Keratinocyte (primary cell): ENCODE measurements around the gene SLC5A7. TPM values are rescaled to one million over a fixed set of nuclear protein-coding genes. Genes with fewer than 3 reads are reported as not detected.

Experiments used
- DNase-seq: peaks from one replicate; pipeline ENCODE4 v3.0.0-alpha.2; 2011; ENCODE audit warnings: low read depth, missing footprints, low spot score
- FAIRE-seq: peaks from 2 replicates; lab custom pipeline; 2011; peaks lifted over from hg19 to GRCh38; lab: Jason Lieb, UNC
- H2AFZ ChIP-seq: 2 replicates; pipeline ENCODE4 v1.6.0; 2012; ENCODE audit warnings: low read length, control low read depth, inconsistent platforms; ENCODE audit not compliant: control insufficient read depth
- H3K27ac ChIP-seq: 2 replicates; pipeline ENCODE4 v1.5.1; 2011; ENCODE audit warnings: low read length; ENCODE audit not compliant: control insufficient read depth, insufficient read depth
- H3K27me3 ChIP-seq: 3 replicates; pipeline ENCODE4 v1.6.0; 2011; ENCODE audit warnings: low read length; ENCODE audit not compliant: control insufficient read depth, insufficient read depth; ENCODE audit errors: extremely low read depth
- H3K36me3 ChIP-seq, 2 experiments: 2 replicates in 1 of 2; 3 replicates in 1 of 2; pipeline ENCODE4 v1.5.1; 2011; ENCODE audit warnings: low read length in 2 of 2, mild to moderate bottlenecking in 1 of 2; ENCODE audit not compliant: control insufficient read depth in 2 of 2, insufficient read depth in 2 of 2; ENCODE audit errors: extremely low read depth in 1 of 2
- H3K4me1 ChIP-seq: 3 replicates; pipeline ENCODE4 v1.5.1; 2011; ENCODE audit warnings: low read length; ENCODE audit not compliant: control insufficient read depth, insufficient read depth; ENCODE audit errors: extremely low read depth
- H3K4me2 ChIP-seq: 3 replicates; pipeline ENCODE4 v1.6.0; 2011; ENCODE audit warnings: low read depth, low read length; ENCODE audit not compliant: control insufficient read depth, insufficient read depth; ENCODE audit errors: extremely low read depth
- H3K4me3 ChIP-seq, 3 experiments: fragments of 200-600 bp in 1 of 3; sonication (generic) in 1 of 3; 2 replicates in 2 of 3; 3 replicates in 1 of 3; pipeline ENCODE4 v1.5.1; 2011 to 2016; ENCODE audit warnings: low read length in 3 of 3, mild to moderate bottlenecking in 3 of 3, control low read depth in 2 of 3, inconsistent platforms in 1 of 3, low read depth in 1 of 3, mixed read lengths in 1 of 3, mixed run types in 1 of 3, moderate library complexity in 1 of 3; ENCODE audit not compliant: control insufficient read depth in 2 of 3, insufficient read depth in 2 of 3; ENCODE audit errors: extremely low read depth in 1 of 3
- H3K79me2 ChIP-seq: 2 replicates; pipeline ENCODE4 v1.6.0; 2012; ENCODE audit warnings: low read length; ENCODE audit not compliant: control insufficient read depth, insufficient read depth
- H3K9ac ChIP-seq: 3 replicates; pipeline ENCODE4 v1.6.0; 2011; ENCODE audit warnings: low read length; ENCODE audit not compliant: control insufficient read depth, insufficient read depth; ENCODE audit errors: extremely low read depth
- H3K9me1 ChIP-seq: 3 replicates; pipeline ENCODE4 v1.6.0; 2011; ENCODE audit warnings: low read length; ENCODE audit not compliant: control insufficient read depth, insufficient read depth; ENCODE audit errors: extremely low read depth
- H3K9me3 ChIP-seq: 2 replicates; pipeline ENCODE4 v1.5.1; 2012; ENCODE audit warnings: low read depth, low read length; ENCODE audit not compliant: control insufficient read depth
- H4K20me1 ChIP-seq: 3 replicates; pipeline ENCODE4 v1.6.0; 2011; ENCODE audit warnings: low read length; ENCODE audit not compliant: control insufficient read depth, insufficient read depth; ENCODE audit errors: extremely low read depth
- CTCF ChIP-seq, 3 experiments: IDR thresholded peaks in 1 of 3; conservative IDR thresholded peaks in 1 of 3; optimal IDR thresholded peaks in 1 of 3; 2 replicates in 2 of 3; 3 replicates in 1 of 3; pipeline versions ENCODE3 to v1.5.1; 2011; ENCODE audit warnings: low read length in 3 of 3, mild to moderate bottlenecking in 3 of 3, moderate library complexity in 2 of 3, control low read depth in 1 of 3, inconsistent platforms in 1 of 3; ENCODE audit not compliant: insufficient read depth in 2 of 3; ENCODE audit errors: extremely low read depth in 1 of 3
- EZH2 ChIP-seq: IDR thresholded peaks from one replicate; pipeline ENCODE4 v1.6.1; 2012; ENCODE audit warnings: inconsistent platforms, mild to moderate bottlenecking, low read length, moderate library complexity
- dilution Hi-C: fragments of 300-500 bp; cut with MboI; formaldehyde crosslinking; loops from one replicate; pipeline ENCODE4 v1.7.0; 2020; ENCODE audit warnings: low sequenced_read_pairs; ENCODE audit not compliant: extremely low pct_ligation_motif_present
- polyA plus RNA-seq, 5 experiments: library from polyadenylated mRNA; depleted of rRNA in 3 of 5; stranded (reverse) in 3 of 5; stranded (forward) in 1 of 5; unstranded in 1 of 5; fragments of >200 nt; gene quantifications; 1 replicate in 1 of 5; 2 replicates in 3 of 5; 3 replicates in 1 of 5; pipeline versions ENCODE4 v1.2.1 to v1.2.3, GENCODE V29; 2011 to 2012; ENCODE audit warnings: missing spikeins in 2 of 5, low read depth in 1 of 5, low replicate concordance in 1 of 5

SLC5A7 gene
- polyA plus RNA-seq, 1 donor (not counting 4 experiments of a cell fraction or from before 2014, with no cell fraction given): not detected

DNA sequence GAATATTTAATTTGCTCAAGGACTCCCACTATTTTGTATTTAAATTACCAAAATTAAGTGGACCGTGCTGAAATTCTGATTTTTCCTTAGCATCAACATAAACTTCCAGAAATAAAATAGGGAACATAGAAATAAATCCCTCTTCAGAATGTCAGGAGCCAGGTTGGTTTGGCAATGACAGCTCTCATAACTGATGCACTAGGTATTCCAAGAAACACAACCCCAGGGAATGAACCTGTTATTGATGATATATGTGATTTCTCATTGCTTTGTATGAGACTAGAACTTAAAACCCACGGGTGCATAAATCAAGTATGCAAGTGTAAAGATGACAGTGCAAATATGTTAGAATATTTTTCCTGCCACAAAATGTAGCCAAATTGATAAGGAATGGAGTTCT lies 12.8 kb downstream of the SLC5A7 start:
- H2AFZ ChIP-seq: no peak overlapping the region
- H3K79me2 ChIP-seq: no peaks in the 10 kb centered on the region
- H3K9ac ChIP-seq: no peak overlapping the region
- TF ChIP-seq EZH2 (no peak), CTCF (optimal IDR thresholded peaks at IDR 0.05 in 1 of 3, IDR thresholded peaks at IDR 0.05 in 1 of 3, conservative IDR thresholded peaks at IDR 0.05 in 1 of 3; ENCODE audit: extremely low read depth in 1 of 3, insufficient read depth in 2 of 3, low read length in 3 of 3) (no peak)
- H3K4me2 ChIP-seq: no peak overlapping the region
- dilution Hi-C loops: no loop called here
- no peaks in the 10 kb centered on the region for H4K20me1 ChIP-seq
- no peaks in the 10 kb centered on the region for H3K36me3 ChIP-seq
- no peaks in the 10 kb centered on the region for H3K9me3 ChIP-seq
- no peaks in the 10 kb centered on the region for H3K27me3 ChIP-seq
- no peak for DNase-seq
- no peaks in the 10 kb centered on the region for H3K4me1 ChIP-seq
- H3K4me3 ChIP-seq: no peak overlapping the region
- H3K27ac ChIP-seq: no peak overlapping the region
- no peak for FAIRE-seq
- H3K9me1 ChIP-seq: no peaks in the 10 kb centered on the region

DNA sequence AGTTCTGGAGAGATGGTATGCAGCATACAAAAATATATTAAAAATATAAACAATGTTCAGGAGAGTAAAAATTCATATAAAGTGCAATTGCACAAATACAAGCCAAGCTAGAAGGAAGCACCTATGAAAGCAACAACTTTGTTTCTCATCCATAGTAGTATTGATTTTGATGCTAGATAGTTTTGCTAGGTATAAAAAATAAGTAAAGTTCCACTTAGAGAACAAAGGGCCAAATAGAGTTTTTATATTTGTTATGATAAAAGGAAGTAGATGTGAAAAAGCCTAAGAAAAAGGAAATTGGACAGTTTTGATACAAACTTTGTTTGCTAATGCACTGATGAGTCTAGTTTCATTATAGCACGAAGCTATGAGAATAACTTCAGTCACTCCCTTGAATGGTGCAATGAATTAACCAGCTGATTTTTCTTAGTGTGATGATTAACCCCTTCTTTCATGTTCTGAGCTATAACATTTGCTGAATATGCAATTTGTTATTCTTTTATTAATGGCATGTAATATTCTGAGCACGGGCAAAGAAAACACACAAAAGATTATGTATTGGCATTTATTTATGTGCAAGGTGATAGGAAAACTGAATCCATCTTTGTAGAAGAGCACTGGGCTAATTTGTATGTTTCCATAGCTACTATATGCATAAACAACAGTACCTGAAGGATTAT lies 24.7 kb downstream of the SLC5A7 start:
- Histone ChIP-seq H3K79me2 (no peaks in the 10 kb centered on the region), H3K4me1 (no peaks in the 10 kb centered on the region), H3K27ac (no peak overlapping the region), H3K27me3 (no peaks in the 10 kb centered on the region), H3K4me2 (no peak overlapping the region), H3K9me3 (no peaks in the 10 kb centered on the region), H2AFZ (no peak overlapping the region), H4K20me1 (no peaks in the 10 kb centered on the region), H3K4me3 (no peak overlapping the region), H3K9me1 (no peaks in the 10 kb centered on the region), H3K9ac (no peak overlapping the region), H3K36me3 (no peaks in the 10 kb centered on the region)
- FAIRE-seq (no peak), DNase-seq (no peak)
- no peak for TF ChIP-seq CTCF (optimal IDR thresholded peaks at IDR 0.05 in 1 of 3, IDR thresholded peaks at IDR 0.05 in 1 of 3, conservative IDR thresholded peaks at IDR 0.05 in 1 of 3; ENCODE audit: extremely low read depth in 1 of 3, insufficient read depth in 2 of 3, low read length in 3 of 3)
- no peak for TF ChIP-seq EZH2
- dilution Hi-C loops: no loop called here
